ENCODE results near the gene NCKAP5.
A peak's percentile ranks its signal among the peaks of the same experiment; 100 is the strongest.

The NCKAP5 gene

DNA sequence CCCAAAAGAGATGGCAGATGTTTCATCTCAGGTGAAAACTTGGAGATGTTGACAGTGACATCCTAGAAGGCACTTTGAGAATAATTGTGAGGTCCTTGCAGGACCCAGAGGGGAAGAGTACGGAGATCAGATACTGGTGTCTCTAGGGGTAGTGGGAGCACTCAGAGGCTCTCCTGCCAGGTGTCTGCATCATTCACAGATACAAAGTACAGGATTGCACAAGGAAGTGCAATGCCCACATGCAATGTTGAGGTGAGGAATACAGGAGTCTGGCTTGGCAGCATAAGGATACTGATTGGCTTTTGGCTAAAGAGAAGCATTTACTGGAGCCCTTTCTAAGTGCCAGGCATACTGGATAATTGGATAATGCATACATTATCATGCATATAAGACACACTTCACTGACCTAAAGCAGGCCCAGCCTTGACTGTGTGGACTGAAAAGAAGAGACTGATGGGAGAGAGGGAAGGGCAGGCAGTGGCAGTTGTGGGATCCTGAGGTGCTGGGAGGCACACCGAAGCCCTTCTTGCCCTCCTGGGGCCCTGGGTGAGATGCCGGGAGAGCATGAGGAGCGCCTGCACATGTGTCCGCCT is 31.0 kb upstream of the NCKAP5 start:
- H3K36me3 ChIP-seq = no peaks in the 10 kb centered on the region
- H3K27me3 ChIP-seq = no peaks in the 10 kb centered on the region
- DNase-seq = peak; percentile 49
- no peaks in the 10 kb centered on the region for H3K9me3 ChIP-seq
- TF ChIP-seq, protein P1, sequence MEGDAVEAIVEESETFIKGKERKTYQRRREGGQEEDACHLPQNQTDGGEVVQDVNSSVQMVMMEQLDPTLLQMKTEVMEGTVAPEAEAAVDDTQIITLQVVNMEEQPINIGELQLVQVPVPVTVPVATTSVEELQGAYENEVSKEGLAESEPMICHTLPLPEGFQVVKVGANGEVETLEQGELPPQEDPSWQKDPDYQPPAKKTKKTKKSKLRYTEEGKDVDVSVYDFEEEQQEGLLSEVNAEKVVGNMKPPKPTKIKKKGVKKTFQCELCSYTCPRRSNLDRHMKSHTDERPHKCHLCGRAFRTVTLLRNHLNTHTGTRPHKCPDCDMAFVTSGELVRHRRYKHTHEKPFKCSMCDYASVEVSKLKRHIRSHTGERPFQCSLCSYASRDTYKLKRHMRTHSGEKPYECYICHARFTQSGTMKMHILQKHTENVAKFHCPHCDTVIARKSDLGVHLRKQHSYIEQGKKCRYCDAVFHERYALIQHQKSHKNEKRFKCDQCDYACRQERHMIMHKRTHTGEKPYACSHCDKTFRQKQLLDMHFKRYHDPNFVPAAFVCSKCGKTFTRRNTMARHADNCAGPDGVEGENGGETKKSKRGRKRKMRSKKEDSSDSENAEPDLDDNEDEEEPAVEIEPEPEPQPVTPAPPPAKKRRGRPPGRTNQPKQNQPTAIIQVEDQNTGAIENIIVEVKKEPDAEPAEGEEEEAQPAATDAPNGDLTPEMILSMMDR (IDR thresholded peaks at IDR 0.05; ENCODE audit: low read depth, low read length) = no peak
- H3K4me1 ChIP-seq = peaks cover 9% of the 10 kb centered on the region; the same call in 1 of the 2 replicates
- H3K4me3 ChIP-seq (ENCODE audit: low read depth, low read length) = no peak overlapping the region

DNA sequence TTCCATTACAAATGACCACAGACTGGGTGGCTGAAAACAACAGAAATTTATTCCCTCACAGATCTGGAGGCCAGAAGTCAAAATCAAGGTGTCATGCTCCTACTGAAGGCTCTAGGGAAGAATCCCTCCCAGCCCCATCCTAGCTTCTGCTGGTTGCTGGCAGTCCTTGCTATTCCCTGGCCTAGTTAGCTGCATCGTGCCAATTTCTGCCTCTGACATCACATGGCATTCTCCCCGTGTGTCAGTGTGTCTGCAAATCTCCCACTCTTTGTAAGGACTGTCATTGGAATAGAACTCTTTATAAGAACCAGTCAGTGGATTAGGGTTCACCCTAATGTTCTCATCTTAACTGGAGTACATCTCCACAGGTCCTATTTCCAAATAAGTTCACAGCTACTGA is 30.5 kb upstream of the NCKAP5 start:
- no peaks in the 10 kb centered on the region for H3K27me3 ChIP-seq
- no peaks in the 10 kb centered on the region for H3K9me3 ChIP-seq
- TF ChIP-seq, protein P1 (IDR thresholded peaks at IDR 0.05; ENCODE audit: low read depth, low read length) = no peak
- H3K4me3 ChIP-seq (ENCODE audit: low read depth, low read length) = no peak overlapping the region
- DNase-seq = no peak
- no peaks in the 10 kb centered on the region for H3K36me3 ChIP-seq
- peaks cover 9% of the 10 kb centered on the region; the same call in 1 of the 2 replicates for H3K4me1 ChIP-seq

DNA sequence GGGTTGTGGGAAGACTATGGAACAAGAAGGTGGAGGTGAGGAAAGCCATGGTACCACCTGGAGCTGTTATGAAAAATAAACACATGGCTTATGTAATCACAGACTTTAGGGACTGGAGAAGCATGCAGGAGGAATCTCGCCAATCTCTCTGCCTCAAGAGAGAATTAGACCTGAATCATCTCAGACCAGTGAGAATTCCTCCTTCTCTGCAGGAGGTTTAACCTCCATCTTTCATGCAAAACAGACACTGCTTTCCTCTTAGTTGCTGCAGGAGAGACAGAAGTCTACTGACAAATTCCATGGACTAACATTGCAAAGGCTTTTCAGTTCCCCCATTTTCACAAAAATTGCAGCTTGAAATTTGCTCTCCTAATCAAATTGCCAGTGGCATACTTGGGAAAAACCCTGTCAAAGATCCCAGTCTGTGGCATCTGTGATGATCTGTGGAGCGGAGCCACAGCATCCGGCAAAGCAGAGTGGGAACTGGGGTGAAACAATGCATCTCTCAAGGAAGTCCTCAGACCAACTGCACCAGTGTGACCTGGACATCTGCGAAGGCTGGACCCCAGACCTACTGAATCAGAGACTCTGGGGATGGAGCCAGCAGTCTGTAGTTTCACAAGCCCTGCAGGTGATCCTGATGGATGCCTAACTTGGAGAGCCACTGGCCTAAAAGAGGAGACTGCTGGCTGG is 28.6 kb upstream of the NCKAP5 start:
- no peaks in the 10 kb centered on the region for H3K36me3 ChIP-seq

DNA sequence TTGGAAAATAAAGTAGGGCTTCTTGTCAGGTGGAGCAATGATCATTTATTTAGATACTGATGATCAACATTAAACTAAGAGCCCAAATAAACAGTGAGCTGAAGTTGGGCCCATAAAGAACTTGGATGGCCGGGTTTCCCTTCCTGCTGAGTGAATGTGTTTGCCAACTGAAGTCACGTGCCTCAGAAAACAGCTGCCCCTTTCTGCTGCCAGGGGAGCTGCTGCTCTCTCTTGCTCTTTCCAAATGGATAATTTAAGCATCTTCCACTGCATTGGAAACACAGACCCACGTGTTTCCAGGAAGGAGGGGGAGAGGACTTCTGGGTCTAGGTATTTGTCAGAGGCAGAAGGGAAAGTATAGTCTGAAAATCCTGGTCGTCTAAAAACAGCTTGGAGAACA is 22.9 kb upstream of the NCKAP5 start:
- peak; percentile 21 for DNase-seq

More for the DNA sequence above, 28.6 kb upstream of the NCKAP5 start:
- TF ChIP-seq, protein P1 (IDR thresholded peaks at IDR 0.05; ENCODE audit: low read depth, low read length) = no peak
- Histone ChIP-seq H3K27me3 (no peaks in the 10 kb centered on the region), H3K9me3 (no peaks in the 10 kb centered on the region), H3K4me3 (ENCODE audit: low read depth, low read length) (no peak overlapping the region), H3K4me1 (peaks cover 9% of the 10 kb centered on the region; the same call in 1 of the 2 replicates)
- DNase-seq = no peak

DNA sequence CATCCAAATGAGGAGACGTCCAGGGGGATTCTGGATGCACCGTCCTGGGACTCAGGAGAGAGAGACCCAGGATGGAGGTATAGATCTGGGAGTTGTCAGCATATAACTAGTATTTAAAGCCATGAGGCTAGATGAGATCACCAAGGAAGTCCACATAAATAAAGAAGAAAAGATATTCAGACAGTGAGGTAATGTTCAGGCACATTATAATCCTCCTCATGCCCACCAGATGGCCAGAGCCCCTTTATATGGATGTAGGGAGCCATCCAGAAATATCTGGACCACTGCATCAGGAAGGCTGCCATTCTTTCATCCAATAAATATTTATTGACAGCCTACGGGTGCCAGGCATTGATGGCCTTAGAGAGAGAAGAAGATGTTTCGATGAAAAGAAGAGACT is 21.2 kb upstream of the NCKAP5 start:
- Histone ChIP-seq H3K36me3 (no peaks in the 10 kb centered on the region), H3K27me3 (no peaks in the 10 kb centered on the region), H3K4me3 (ENCODE audit: low read depth, low read length) (no peak overlapping the region), H3K9me3 (no peaks in the 10 kb centered on the region), H3K4me1 (no peaks in the 10 kb centered on the region)
- TF ChIP-seq, protein P1 (IDR thresholded peaks at IDR 0.05; ENCODE audit: low read depth, low read length) = no peak
- DNase-seq = no peak

More for the DNA sequence above, 22.9 kb upstream of the NCKAP5 start:
- TF ChIP-seq, protein P1 (IDR thresholded peaks at IDR 0.05; ENCODE audit: low read depth, low read length) = no peak
- no peaks in the 10 kb centered on the region for H3K36me3 ChIP-seq
- no peaks in the 10 kb centered on the region for H3K4me1 ChIP-seq
- no peak overlapping the region for H3K4me3 ChIP-seq (ENCODE audit: low read depth, low read length)
- H3K27me3 ChIP-seq = no peaks in the 10 kb centered on the region
- no peaks in the 10 kb centered on the region for H3K9me3 ChIP-seq

DNA sequence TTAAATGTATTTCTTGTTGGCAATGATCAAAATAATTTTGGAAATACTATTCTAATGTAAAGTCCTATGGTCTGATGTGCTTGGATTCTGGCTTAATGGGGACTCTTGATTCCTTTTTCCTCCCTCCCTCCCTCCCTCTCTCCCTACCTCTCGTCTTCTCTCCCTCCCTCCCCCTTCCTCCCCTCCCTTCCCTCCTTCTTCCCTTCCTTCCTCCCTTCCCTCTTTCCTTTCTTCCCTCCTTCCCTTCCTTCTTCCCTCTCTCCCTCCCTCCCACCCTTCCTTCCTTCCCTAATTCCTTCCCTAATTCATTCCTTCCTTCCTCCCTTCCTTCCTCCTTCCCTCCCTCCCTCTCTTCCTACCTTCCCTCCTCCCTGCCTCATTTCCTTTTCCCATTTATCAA is 19.9 kb upstream of the NCKAP5 start:
- Histone ChIP-seq H3K27me3 (no peaks in the 10 kb centered on the region), H3K4me1 (no peaks in the 10 kb centered on the region), H3K9me3 (no peaks in the 10 kb centered on the region), H3K4me3 (ENCODE audit: low read depth, low read length) (no peak overlapping the region), H3K36me3 (no peaks in the 10 kb centered on the region)
- DNase-seq = no peak
- TF ChIP-seq, protein P1 (IDR thresholded peaks at IDR 0.05; ENCODE audit: low read depth, low read length) = no peak

Data from BE2C (cell line).